ENCODE results near the gene TRIM74.
"Not testable (repeated sequence)": the region's sequence is repeated elsewhere in the genome, so short reads cannot be mapped to it uniquely, and the experiment has no call there.

TRIM74 gene

GRCh38 chr7:72968980-72969516 lies at the start of gene TRIM74:
Gene TRIM74, minus strand, starts transcription at chr7:72969466. Its CDS starts 3,309 bp downstream, at chr7:72966157.
- DNase-seq: not testable (repeated sequence)

DNA sequence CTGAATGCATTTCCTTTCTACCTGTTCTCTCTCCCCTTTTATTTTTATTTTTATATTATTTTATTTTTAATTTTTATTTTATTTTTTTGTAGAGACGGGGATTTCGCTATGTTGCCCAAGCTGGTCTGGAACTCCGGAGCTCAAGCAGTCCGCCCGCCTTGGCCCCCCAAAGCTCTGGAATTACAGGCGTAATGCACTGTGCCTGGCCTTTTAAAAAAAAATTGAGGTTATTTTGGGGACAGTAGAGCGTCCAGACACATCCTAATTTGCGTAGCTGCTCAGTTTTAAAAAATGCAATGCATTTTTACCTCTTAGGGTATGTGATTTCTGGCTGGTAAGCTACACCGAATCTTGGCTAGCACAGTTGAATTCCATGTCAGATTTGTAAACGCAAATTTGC lies 37.2 kb upstream of the TRIM74 start:
- DNase-seq: not testable (repeated sequence)

DNA sequence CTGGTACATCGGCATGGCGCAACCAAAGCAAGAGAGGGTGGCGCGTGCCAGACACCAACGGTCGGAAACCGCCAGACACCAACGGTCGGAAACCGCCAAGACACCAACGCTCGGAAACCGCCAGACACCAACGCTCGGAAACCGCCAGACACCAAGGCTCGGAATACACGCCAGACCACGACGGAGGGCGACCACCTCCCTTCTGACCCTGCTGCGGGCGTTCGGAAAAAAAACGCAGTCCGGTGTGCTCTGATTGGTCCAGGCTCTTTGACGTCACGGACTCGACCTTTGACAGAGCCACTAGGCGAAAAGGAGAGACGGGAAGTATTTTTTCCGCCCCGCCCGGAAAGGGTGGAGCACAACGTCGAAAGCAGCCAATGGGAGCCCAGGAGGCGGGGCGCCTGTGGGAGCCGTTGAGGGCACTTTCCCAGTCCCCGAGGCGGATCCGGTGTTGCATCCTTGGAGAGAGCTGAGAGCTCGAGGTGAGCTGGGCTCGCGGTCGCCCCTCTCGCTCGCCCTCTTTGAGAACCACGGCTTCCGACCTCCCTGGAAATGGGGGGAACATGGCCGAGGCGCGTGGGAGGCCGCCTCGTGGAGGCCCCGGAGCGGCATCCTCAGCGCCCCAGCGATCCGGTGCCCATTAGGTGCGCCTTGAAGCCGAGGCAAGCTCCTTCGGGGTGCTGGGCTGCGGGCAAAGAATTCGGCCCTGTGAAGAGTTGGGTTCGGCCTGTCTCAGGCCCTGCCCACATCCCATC lies 36.6 kb upstream of the TRIM74 start:
- not testable (repeated sequence) for DNase-seq

GRCh38 chr7:73005356-73005692 lies 36.1 kb upstream of the TRIM74 start:
- not testable (repeated sequence) for DNase-seq

DNA sequence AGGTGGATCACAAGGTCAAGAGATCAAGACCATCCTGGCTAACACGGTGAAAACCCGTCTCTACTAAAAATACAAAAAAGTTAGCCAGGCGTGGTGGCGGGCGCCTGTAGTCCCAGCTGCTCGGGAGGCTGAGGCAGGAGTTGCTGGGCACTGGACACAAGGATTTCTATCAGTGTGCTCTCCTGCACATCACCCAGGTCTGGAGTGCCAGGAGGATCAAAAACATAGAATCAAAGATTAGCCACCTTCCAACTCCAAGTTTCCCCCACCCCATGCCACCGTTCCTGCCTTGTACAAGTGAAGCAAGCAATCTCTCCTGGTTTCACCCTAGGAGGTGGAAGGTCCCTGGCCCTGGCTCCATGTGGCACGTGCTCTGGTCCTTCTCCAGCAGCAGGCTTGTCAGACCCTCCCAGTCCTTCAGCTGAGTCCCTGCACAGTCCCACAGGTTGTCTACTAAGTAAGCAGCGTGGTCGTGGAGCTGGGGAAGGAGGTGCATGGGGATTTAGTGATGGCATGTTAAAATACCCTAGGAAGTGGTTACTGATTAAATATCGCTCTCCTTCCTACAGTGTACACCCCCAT lies 28.7 kb upstream of the TRIM74 start:
- DNase-seq: not testable (repeated sequence)

GRCh38 chr7:72997447-72997846 lies 28.2 kb upstream of the TRIM74 start:
- DNase-seq: not testable (repeated sequence)

DNA sequence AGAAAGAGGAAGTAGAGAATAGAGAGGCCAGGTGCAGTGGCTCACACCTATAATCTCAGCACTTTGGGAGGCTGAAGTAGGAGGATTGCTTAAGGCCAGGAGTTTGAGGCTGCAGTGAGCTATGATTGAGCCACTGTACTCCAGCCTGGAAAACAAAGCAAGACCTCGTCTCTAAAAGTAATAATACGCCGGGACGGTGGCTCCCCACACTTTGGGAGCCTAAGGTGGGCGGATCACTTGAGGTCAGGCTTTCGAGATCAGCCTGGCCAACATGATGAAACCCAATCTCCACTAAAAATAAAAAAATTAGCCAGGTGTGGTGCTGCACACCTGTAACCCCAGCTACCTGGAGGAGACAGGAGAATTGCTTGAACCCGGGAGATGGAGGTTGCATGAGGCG lies 26.2 kb upstream of the TRIM74 start:
- DNase-seq: not testable (repeated sequence)

GRCh38 chr7:72990146-72990913 lies 21.1 kb upstream of the TRIM74 start:
- DNase-seq: not testable (repeated sequence)

- not testable (repeated sequence) for DNase-seq
Observed at GRCh38 chr7:72982084-72982483, 12.8 kb upstream of the TRIM74 start.

DNA sequence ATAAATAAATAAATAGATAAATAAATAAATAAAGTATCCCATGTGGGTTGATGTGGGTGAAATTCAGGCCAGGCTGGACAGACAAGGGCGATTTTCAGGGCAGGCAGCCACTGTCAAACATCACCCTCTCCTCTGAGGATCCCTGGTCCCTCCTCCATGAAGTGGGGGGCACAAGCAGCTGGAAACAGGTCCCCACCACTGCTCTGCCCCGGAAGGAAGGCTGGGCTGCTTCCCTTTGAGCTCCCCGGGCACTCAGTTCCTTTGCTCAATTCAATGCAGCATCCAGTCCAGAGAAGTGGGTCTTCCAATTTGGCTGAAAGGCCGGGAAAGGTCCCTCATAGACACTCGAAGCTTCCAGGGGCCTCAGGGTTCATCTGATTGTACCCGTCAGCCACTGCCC lies 11.1 kb upstream of the TRIM74 start:
- DNase-seq: not testable (repeated sequence)

DNA sequence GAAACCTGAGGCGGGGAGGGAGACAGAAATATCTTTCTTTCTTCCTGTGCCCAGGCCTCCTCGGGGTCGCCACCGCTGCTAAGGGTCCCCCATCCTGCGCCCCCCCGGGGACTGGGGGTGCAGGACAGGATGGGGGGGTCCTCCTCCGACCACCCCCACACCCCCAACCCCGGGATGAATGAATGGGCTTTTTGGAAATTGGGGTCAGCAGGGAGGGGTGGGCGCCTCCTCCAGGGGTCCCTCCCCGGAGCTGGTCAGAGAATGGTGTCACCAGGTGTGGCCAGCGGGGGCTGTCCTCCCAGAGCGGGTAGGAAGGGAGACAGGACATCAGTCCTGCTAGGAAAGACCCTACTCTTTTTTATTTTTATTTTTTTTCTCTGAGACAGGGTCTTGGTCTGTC lies 7.2 kb upstream of the TRIM74 start:
- DNase-seq: not testable (repeated sequence)

- not testable (repeated sequence) for DNase-seq
Observed at GRCh38 chr7:72975656-72976286, 6.5 kb upstream of the TRIM74 start.

DNA sequence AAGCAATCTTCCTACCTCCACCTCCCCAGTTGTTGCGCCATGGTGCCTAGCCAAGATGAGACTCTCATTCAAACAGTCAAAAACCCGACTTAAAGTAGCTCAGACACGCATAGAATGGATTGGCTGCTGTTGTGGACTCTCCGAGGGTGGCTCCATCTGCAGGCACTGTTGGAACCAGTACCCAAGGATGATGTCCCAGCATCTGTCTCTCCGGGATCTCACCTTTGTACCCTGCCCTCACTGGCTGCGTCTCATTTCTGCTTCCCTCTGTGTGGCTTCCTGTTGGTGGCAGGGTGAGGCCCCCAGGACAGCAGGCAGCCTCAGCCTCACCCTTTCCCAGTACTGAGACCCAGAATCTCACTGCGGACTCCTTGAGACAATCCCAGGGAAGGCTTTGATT lies 5.5 kb upstream of the TRIM74 start:
- DNase-seq: not testable (repeated sequence)

DNA sequence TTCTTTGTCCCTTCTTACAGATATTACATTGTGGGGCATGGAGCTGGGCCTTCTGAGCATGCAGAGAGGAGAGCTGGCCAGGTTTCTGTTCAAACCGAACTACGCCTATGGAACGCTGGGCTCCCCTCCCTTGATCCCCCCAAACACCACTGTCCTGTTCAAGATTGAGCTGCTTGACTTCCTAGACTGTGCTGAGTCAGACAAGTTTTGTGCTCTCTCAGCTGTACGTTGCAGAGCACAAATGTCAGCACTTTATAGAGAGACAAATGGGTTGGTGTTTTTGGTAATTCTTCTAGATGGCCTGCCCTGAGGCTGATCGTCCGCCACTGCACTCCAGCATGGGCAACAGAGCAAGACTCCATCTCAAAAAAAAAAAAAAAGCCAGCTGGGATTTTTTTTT lies 2.2 kb upstream of the TRIM74 start:
- not testable (repeated sequence) for DNase-seq

GRCh38 chr7:72969688-72970087 lies 422 bp upstream of the TRIM74 start:
- not testable (repeated sequence) for DNase-seq

DNA sequence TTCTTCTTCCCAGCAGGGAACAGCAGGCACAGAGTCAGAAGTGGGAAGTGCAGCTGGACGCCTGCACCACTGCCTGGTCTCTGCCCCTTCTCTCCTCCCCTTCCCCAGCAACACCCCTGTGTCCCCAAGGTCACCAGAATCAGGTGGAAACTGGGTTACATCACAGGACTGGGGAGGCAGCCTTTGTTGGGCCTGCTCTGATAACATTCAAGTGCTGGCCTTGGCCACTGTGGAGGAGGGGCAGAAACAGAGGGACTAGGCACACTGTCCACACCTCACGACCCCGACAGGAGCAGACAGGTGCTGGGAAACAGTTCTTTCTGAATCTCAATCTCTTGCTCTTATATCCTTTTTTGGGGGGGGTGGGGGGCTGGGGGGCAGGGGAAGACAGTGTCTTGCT lies 2.4 kb downstream of the TRIM74 start:
- DNase-seq: not testable (repeated sequence)

DNA sequence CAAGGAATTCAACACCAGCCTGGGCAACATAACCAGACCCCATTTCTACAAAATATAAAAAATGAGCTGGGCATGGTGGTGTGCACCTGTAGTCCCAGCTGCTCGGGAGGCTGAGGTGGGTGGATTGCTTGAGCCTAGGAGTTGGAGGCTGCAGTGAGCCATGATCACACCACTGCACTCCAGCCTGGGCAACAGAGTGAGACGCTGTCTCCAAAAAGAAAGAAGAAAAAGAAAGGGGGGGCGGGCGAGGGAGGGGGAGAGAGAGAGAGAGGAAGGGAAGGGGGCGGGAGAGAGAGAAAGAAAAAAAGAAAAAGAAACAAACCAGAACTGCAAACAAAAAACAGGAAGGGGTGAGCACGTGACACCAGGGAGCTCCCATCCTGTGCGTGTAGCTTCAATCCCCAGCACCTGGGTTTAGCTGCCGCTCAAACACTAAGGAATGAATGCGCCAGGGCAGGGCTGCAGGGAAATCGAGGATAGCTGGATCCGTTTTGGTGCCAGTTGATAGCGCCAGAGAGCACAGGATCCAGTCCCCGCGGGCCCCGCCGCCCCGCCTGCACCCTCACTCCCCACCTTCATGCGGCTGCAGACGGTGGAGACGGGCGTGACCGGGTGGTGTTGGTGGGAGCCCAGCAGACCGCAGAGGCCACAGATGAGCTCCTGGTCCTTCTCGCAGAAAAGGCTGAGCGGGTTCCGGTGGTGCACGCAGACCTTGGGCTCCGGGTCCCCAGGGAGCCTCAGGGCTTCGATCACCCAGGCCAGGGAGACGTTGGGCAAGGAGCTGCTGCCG lies 3.9 kb downstream of the TRIM74 start:
- DNase-seq: not testable (repeated sequence)

DNA sequence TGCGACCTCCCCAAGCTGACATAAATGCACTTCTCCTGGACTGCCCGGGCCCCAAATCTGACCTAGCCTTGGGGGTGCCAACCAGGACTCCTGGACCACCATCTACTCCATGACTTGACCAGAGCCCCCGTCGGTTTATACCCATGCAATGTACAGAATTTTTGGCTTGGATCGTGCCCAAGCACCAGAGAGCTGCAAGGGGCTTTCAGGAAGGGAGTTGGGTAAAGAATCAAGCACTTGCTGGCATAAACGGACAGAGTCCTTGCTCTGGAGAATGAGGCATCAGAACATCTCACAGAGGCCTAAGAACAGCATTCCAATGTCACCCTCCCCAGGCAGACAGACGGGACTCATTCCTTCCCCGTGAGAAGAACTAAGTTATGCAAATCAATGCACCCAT lies 6.2 kb downstream of the TRIM74 start:
- DNase-seq: not testable (repeated sequence)

DNA sequence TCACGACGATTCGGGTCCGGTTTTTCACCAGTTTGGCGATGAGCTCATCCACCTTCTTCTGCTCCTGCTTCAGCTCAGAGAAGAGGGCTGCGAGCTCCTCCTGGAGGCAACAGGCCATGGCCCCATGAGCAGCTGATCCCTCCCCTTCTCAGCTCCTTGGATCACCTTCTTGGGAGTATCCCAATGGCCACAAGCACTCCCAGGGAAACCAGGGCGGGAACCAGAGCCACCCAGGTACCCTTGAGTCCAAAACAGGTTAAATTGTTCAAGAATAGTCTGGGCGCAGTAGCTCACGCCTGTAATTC lies 8.0 kb downstream of the TRIM74 start:
- DNase-seq: not testable (repeated sequence)

- not testable (repeated sequence) for DNase-seq
Observed at GRCh38 chr7:72960626-72961345, 8.5 kb downstream of the TRIM74 start.

DNA sequence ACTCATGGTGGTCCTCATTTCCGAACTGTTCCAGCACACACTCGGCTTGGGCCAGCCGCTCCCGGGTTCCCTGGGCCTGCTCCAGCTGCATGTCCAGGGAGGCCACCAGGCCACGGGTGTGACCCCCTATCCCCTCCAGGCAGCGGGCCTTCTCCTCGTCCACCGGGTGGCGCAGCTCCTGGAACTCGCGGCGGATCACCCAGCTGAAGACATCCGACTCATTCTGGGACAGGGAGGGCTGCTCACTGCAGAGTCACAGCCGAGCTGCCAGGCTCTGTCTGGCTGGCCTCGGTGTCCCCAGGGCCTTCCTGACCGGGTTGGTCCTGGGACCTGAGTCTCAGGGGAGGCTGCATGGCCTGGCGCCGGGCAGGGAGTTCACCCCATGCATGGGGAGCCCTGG lies 9.2 kb downstream of the TRIM74 start:
- DNase-seq: not testable (repeated sequence)
